GM21529 (cell line): ENCODE data around the gene PPP4R2.

Experiments
- ATAC-seq: cut with Tn5 transposase; IDR thresholded peaks from one replicate; pipeline ENCODE4 v1.9.1; 2021; ENCODE audit not compliant: unreplicated experiment

Gene PPP4R2

GRCh38 chr3:73107676-73108187 lies 111.1 kb downstream of the PPP4R2 start:
- ATAC-seq, result no peak

GRCh38 chr3:73108750-73109149 lies 112.1 kb downstream of the PPP4R2 start:
- no peak for ATAC-seq

DNA sequence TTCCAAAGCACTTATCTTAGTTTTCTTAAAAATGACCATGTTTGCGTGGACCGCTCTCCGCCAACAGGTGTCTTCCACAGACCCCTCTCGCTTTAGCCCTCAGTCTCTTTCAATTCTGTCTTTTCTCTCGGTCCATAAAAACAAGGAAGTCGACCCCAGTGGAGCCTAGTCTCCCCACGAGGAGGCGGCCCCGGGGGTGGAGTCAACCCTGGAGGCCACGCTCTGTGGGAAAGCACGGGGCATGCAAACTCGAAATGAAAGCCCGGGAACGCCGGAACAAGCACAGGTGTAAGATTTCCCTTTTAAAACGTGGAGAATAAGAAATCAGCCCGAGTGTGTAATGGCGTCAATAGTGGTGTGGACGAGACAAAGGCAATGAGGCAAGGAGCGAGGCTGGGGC lies 113.9 kb downstream of the PPP4R2 start:
- ATAC-seq, result no peak

DNA sequence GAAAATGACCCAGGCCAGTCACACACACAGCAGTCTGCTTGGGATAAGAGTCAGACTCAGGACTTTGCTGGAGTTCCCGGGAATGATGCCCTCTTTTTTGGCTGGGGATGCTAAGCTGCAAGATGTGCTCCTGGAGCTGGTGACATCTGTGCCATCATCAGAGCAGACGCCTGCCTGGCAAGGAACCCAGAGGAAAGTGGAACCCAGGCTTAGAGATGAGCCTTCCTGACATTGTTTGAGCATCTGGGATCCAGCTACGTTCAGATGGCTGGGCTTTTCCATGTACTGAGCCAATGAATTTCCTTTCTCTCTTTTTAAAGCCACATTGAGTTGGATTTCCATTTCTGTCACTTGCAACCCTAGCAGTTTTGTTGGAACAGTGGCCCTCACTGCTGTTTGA lies 118.1 kb downstream of the PPP4R2 start:
- ATAC-seq, result no peak

GRCh38 chr3:73115806-73116205 lies 119.2 kb downstream of the PPP4R2 start:
- ATAC-seq, result no peak
